GM18907 (cell line): Measurements from ENCODE around the gene GDAP2.

Source experiments
- ATAC-seq: cut with Tn5 transposase; IDR thresholded peaks from one replicate; pipeline ENCODE4 v1.9.1; 2021; ENCODE audit warnings: mild to moderate bottlenecking, moderate library complexity; ENCODE audit not compliant: unreplicated experiment

GDAP2 gene

DNA sequence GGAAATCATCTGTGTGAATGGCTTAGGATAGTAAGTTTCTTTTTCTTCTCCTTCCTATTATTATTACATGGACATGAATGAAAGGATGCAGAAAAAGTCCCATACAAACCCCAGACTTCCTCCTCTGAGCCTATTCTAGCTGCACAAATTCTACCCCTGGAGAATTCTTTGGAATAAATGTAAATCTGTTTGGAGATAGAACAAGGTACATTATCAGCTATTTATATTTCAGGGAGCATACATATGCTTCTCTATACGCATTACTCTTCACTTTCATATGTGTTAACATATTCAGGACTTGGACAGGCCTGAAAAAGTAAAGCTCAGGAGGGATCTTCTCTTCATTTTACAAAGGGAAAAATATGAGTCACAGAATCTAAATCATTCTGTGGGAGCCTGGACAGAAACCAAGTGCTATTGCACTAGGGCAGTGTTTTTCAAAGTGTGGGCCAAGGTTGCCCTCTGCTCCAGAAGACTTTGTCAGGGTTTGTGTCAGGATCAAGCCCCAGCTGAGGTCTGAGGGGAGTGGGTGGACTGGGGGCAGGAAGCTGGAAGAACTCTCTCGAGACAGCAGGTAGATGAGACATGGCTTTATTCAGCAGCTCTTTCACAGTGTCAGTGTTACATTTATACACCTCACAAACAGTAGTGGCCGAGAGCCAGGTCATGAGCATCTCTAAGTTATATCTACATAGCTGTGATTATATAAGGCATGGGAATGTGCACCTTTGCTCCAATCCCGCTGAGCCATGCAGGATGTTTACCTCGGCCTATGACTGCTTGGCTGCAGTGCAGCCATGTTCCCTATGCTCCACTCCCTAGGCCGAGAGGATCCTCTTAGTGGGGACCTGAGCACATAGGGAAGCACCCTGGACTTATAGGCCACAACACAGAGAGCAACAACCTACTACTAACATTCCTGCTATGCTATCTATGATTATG lies 114.3 kb downstream of the GDAP2 start:
- ATAC-seq, result no peak
